Measurements from ENCODE around the gene ZRANB2.

Gene ZRANB2, protein sequence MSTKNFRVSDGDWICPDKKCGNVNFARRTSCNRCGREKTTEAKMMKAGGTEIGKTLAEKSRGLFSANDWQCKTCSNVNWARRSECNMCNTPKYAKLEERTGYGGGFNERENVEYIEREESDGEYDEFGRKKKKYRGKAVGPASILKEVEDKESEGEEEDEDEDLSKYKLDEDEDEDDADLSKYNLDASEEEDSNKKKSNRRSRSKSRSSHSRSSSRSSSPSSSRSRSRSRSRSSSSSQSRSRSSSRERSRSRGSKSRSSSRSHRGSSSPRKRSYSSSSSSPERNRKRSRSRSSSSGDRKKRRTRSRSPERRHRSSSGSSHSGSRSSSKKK

DNA sequence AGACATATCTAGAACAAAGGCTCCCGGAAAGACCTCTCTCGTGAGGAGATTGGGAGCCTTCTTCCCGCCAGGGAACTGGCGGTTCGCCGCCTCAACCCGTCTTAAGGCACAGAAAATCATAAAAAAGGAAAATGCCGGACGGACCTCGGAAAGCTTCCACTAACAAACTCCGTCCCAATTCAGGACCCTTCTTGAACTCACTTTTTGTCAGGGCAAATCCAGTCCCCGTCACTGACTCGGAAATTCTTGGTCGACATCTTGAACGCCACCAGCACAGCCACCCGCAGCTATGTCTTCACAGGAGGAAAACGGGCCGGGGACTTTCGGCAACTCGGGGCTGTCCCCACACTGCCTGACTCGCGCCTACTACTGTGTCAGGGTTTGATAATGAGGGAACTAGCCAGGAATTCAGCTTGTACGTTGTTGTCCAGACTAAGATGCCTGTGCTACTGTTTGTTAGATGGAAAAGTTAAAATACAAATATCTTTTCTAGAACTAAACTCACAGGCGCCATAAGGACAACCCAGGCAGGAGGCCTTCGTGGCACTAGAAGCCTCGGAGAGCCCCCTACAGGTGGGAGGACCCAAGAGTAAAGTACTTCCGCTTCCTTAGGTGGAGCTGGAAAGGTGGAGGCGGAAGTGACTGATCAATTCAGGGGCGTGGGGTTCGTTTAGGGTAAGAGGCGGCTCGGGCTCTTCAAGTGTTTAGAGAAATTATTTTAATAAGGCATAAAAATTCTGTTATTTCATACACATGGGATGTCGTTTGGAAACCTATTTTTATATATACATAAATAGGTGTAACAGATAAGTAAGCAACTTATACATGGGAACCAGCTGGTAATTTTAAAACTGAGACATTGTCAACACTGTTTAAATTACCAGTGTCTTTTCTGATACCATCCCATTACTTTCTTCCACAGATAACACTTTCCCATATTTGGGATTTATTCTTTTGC, at the start of gene ZRANB2:
TSS of gene ZRANB2 (minus strand) at position 297 of the 958 bp plus-strand sequence. CDS start at position 257, 40 bp downstream.
- DNase-seq (ENCODE audit: low read depth): peak; percentile 97
- TF ChIP-seq, protein P1, sequence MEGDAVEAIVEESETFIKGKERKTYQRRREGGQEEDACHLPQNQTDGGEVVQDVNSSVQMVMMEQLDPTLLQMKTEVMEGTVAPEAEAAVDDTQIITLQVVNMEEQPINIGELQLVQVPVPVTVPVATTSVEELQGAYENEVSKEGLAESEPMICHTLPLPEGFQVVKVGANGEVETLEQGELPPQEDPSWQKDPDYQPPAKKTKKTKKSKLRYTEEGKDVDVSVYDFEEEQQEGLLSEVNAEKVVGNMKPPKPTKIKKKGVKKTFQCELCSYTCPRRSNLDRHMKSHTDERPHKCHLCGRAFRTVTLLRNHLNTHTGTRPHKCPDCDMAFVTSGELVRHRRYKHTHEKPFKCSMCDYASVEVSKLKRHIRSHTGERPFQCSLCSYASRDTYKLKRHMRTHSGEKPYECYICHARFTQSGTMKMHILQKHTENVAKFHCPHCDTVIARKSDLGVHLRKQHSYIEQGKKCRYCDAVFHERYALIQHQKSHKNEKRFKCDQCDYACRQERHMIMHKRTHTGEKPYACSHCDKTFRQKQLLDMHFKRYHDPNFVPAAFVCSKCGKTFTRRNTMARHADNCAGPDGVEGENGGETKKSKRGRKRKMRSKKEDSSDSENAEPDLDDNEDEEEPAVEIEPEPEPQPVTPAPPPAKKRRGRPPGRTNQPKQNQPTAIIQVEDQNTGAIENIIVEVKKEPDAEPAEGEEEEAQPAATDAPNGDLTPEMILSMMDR (IDR thresholded peaks at IDR 0.05; ENCODE audit: insufficient read depth, low read depth, low read length, missing control alignments): peak; percentile 51
- peak within 1 kb of the TSS; percentile 94 for H3K4me3 ChIP-seq (ENCODE audit: low read depth, low read length)

DNA sequence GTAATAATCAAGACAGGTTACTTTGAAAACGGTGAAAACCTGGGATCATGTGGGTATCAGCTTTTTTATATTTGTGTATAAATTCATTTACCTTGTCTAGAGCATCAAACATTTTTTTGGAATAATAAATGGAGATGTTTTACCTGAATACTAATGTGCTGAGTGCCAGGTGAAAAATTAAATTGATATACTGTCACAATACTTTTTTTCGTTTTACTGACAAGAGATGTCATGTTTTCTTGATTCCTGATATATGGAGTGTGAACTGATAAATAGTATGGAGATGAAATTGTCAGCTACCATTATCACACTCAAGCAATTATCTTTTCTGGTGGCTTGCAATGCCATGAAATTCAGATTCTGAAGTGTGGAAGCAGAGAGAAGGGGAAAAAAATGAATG, 47.2 kb upstream of the ZRANB2 start:
- TF ChIP-seq, protein P1 (IDR thresholded peaks at IDR 0.05; ENCODE audit: insufficient read depth, low read depth, low read length, missing control alignments): no peak
- H3K4me3 ChIP-seq (ENCODE audit: low read depth, low read length): no peak overlapping the region
- DNase-seq (ENCODE audit: low read depth): no peak

DNA sequence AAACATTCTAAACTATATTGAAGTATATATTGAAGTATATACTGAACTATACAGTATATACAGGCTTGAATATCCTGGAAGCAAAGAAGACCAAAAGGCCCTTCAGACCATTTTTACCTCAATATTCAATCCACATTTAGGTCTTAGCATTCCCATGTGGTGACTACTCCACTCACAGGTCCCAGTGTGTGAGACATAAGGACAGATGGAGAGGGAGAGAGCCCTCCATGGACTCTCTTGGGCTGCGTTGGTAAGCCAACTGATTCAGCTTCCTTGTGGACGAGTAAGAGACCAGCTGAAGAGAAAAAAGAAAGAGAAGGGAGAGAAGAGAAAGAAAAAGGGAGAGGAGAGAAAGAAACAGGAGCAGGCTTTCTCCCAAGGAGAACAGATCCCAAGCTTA, 37.3 kb upstream of the ZRANB2 start:
- H3K4me3 ChIP-seq (ENCODE audit: low read depth, low read length): no peak overlapping the region
- DNase-seq (ENCODE audit: low read depth): no peak
- TF ChIP-seq, protein P1 (IDR thresholded peaks at IDR 0.05; ENCODE audit: insufficient read depth, low read depth, low read length, missing control alignments): no peak

DNA sequence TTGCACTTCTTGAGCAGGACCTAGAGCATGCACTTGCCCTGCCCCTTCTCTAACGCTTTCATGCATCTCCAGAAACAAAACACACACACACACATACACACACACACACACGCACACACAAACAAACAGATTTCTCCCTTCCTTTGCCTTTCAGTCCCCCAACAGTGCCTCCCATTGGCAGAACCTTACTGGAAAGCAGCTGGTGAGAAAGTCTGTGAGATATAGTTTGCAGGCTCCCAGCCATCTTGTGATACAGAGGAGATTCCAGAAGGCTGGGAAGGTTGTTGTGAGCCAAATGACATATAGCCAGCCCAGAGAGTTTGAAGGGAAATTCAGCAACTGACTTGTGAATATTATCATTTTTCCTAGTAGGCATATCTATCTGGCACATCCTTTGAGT, 35.9 kb upstream of the ZRANB2 start:
- DNase-seq (ENCODE audit: low read depth): no peak
- H3K4me3 ChIP-seq (ENCODE audit: low read depth, low read length): no peak overlapping the region
- TF ChIP-seq, protein P1 (IDR thresholded peaks at IDR 0.05; ENCODE audit: insufficient read depth, low read depth, low read length, missing control alignments): no peak

DNA sequence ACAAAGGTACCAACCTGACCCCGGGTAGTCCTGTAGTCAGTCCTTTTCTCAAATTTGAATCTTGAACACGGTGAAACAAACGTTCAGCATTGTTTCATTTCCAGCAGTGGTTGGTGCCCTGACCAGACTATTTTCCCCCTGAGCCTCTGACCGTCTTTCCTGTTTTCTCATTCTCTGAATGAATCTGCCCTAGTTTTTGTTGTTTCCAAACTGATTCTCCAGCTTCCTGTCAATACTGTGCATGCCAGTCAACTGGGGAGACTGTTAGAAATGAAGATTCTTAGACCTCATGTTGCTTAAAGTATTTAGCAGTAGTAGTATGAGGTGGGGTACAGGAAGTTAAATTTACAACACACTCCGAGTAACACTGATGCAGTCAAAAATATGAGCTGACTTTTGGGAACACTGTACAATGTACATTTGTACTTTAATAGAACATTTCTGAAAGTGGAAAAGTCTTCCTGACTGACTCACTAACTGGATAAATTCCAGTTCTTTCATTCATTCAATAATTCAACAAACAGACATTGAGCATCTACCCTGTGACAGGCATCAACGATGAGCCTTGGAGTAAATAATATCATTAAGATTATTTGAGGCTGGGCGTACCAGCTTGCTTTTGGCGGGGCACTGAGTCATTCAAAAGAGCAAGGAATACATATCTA, 26.0 kb upstream of the ZRANB2 start:
- TF ChIP-seq, protein P1 (IDR thresholded peaks at IDR 0.05; ENCODE audit: insufficient read depth, low read depth, low read length, missing control alignments): no peak
- no peak overlapping the region for H3K4me3 ChIP-seq (ENCODE audit: low read depth, low read length)
- DNase-seq (ENCODE audit: low read depth): no peak

DNA sequence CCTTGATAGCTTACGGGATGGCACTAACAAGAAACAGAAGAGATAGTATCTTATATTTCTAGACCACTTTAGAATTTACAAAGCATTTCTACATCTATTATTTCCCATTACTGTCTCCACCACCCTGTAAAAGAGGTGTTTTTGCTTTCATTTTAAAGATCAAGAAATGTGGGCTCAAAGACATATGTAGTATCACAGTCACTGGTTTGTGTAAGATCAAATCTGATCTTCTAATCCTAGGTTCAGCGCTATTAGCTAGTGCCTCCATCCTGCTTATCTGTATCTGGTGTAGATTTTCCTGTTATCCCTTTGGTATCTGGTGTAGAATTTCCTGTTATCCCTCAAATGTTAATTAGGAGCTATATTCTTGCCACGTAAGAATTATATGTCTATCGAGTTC, 23.6 kb upstream of the ZRANB2 start:
- DNase-seq (ENCODE audit: low read depth): no peak
- no peak overlapping the region for H3K4me3 ChIP-seq (ENCODE audit: low read depth, low read length)
- TF ChIP-seq, protein P1 (IDR thresholded peaks at IDR 0.05; ENCODE audit: insufficient read depth, low read depth, low read length, missing control alignments): no peak

Data from GM12865 (cell line).